HepG2 (cell line): ENCODE measurements around the gene NEDD4L. TPM values are rescaled to one million over a fixed set of nuclear protein-coding genes. Genes with fewer than 3 reads are reported as not detected.

Experiments
- ATAC-seq: fragments of 200-7000 bp; cut with Tn5 transposase; 3 replicates; pipeline ENCODE4 v1.9.1; 2020; ENCODE audit warnings: mild to moderate bottlenecking, moderate library complexity
- BruUV-seq: library from RNA; stranded (reverse); fragments of 400-500 nt; replicated peaks from 2 replicates; lab custom pipeline; 2021; lab: Mats Ljungman, UMichigan
- CTCF ChIA-PET: fragments of 300-600 bp; formaldehyde crosslinking; extraction: SDS; loops from one replicate; lab custom pipeline; 2021; ENCODE audit warnings: low total read pairs, inconsistent platforms, low intra/inter-chr PET ratio; lab: Yijun Ruan, JAX
- POLR2A ChIA-PET: fragments of 350-600 bp; sonication (Branson Sonifier 250); formaldehyde crosslinking; loops from one replicate; lab custom pipeline; 2020; ENCODE audit warnings: antibody characterized with exemption, inconsistent platforms; lab: Yijun Ruan, JAX
- DNase-seq: peaks from one replicate; pipeline ENCODE4 v3.0.0-alpha.2; 2015; ENCODE audit warnings: low spot score
- FAIRE-seq: peaks from 3 replicates; lab custom pipeline; 2011; peaks lifted over from hg19 to GRCh38; lab: Jason Lieb, UNC
- H2AFZ ChIP-seq: one replicate; pipeline ENCODE4 v1.6.1; 2011; ENCODE audit warnings: low read length, inconsistent platforms
- H3K27ac ChIP-seq: fragments of 300-600 bp; 3 replicates; pipeline ENCODE4 v1.8.0; 2011; ENCODE audit warnings: mixed run types, mild to moderate bottlenecking, mixed read lengths, low read length, inconsistent platforms; ENCODE audit not compliant: insufficient read depth; ENCODE audit errors: extremely low read length
- H3K27me3 ChIP-seq, 2 experiments: fragments of 200-600 bp in 1 of 2; 2 replicates in 1 of 2; 3 replicates in 1 of 2; pipeline versions ENCODE4 v1.6.0 to v1.8.0; 2011; ENCODE audit warnings: low read length in 2 of 2, mild to moderate bottlenecking in 2 of 2, moderate library complexity in 2 of 2, inconsistent platforms in 1 of 2; ENCODE audit not compliant: insufficient read depth in 2 of 2, control insufficient read depth in 1 of 2
- H3K36me3 ChIP-seq, 2 experiments: fragments of 200-600 bp in 1 of 2; replicated peaks in 1 of 2; 2 replicates in 1 of 2; 3 replicates in 1 of 2; pipeline versions ENCODE4 v1.5.1 to v1.8.0; 2011; ENCODE audit warnings: low read length in 2 of 2, inconsistent platforms in 1 of 2; ENCODE audit not compliant: insufficient read depth in 2 of 2, control insufficient read depth in 1 of 2
- H3K4me1 ChIP-seq: 2 replicates; pipeline ENCODE4 v1.5.1; 2012; ENCODE audit warnings: low read length, inconsistent platforms; ENCODE audit not compliant: insufficient read depth
- H3K4me2 ChIP-seq: 2 replicates; pipeline ENCODE4 v1.6.0; 2011; ENCODE audit warnings: low read depth, low read length, inconsistent platforms
- H3K4me3 ChIP-seq, 3 experiments: fragments of 200-600 bp in 1 of 3; sonication (generic), shearing (Covaris generic) in 1 of 3; replicated peaks in 1 of 3; 2 replicates each; pipeline ENCODE4 v1.5.1; 2011 to 2016; ENCODE audit warnings: low read length in 3 of 3, inconsistent platforms in 2 of 3, low read depth in 2 of 3, mild to moderate bottlenecking in 2 of 3, control low read depth in 1 of 3, mixed read lengths in 1 of 3; ENCODE audit not compliant: insufficient read depth in 1 of 3
- H3K79me2 ChIP-seq: one replicate; pipeline ENCODE4 v1.6.1; 2011; ENCODE audit warnings: low read length, inconsistent platforms; ENCODE audit not compliant: insufficient read depth
- H3K9ac ChIP-seq: 2 replicates; pipeline ENCODE4 v1.6.0; 2011; ENCODE audit warnings: mild to moderate bottlenecking, low read depth, low read length, inconsistent platforms; ENCODE audit not compliant: insufficient read depth
- H3K9me3 ChIP-seq: 2 replicates; pipeline ENCODE4 v1.5.1; 2012; ENCODE audit warnings: mild to moderate bottlenecking, low read length
- H4K20me1 ChIP-seq: 2 replicates; pipeline ENCODE4 v1.6.0; 2011; ENCODE audit warnings: inconsistent platforms, mild to moderate bottlenecking, low read length, moderate library complexity; ENCODE audit not compliant: insufficient read depth
- ELF4 ChIP-seq: sonication (generic); formaldehyde crosslinking; IDR thresholded peaks from 2 replicates; pipeline ENCODE4 v1.5.0; 2020; ENCODE audit warnings: missing genetic modification reagents, mild to moderate bottlenecking, moderate library complexity, borderline replicate concordance
- FOXC1 ChIP-seq: sonication (generic); formaldehyde crosslinking; IDR thresholded peaks from 2 replicates; pipeline ENCODE4 v1.8.0; 2022; ENCODE audit warnings: mild to moderate bottlenecking, missing genetic modification reagents, borderline replicate concordance
- KAT7 ChIP-seq: IDR thresholded peaks from 2 replicates; pipeline ENCODE4 v1.6.1; 2018; ENCODE audit warnings: borderline replicate concordance, missing compliant biosample characterization
- NR2F6 ChIP-seq, 2 experiments: IDR thresholded peaks; 2 replicates each; pipeline ENCODE4 v1.6.1; 2016; ENCODE audit warnings: antibody characterized with exemption in 1 of 2, mild to moderate bottlenecking in 1 of 2
- POLR2AphosphoS5 ChIP-seq: IDR thresholded peaks from 2 replicates; pipeline ENCODE4 v1.6.1; 2012; ENCODE audit warnings: low read depth, low read length
- RARA ChIP-seq: IDR thresholded peaks from 2 replicates; pipeline ENCODE4 v1.6.1; 2016; ENCODE audit warnings: missing genetic modification reagents, missing compliant biosample characterization
- TOE1 ChIP-seq: sonication (generic); formaldehyde crosslinking; IDR thresholded peaks from 2 replicates; pipeline ENCODE4 v1.4.0; 2020; ENCODE audit warnings: mild to moderate bottlenecking, missing genetic modification reagents
- ZBTB33 ChIP-seq: sonication (generic); formaldehyde crosslinking; IDR thresholded peaks from 2 replicates; pipeline ENCODE4 v1.4.0; 2020; ENCODE audit warnings: missing genetic modification reagents
- ZNF878 ChIP-seq: sonication (generic); formaldehyde crosslinking; IDR thresholded peaks from 2 replicates; pipeline ENCODE4 v1.8.1; 2023; ENCODE audit warnings: mild to moderate bottlenecking, missing genetic modification reagents, moderate library complexity
- WGBS: methylation state at CpG from one replicate; pipeline ENCODE4 v1.1.6; 2017; ENCODE audit warnings: low lambda C conversion rate; 5-methylcytosine and 5-hydroxymethylcytosine counted together
- in situ Hi-C: cut with HindIII; loops from 2 replicates; pipeline ENCODE4 v1.10.0; 2017; ENCODE audit warnings: low pct_unique_long_range_greater_than_20kb; ENCODE audit not compliant: extremely low pct_ligation_motif_present
- intact Hi-C: fragments of 100-400 bp; cut with micrococcal nuclease; formaldehyde crosslinking; loops from one replicate; pipeline ENCODE4 v1.10.0; 2022; ENCODE audit not compliant: unreplicated experiment
- polyA plus RNA-seq, 8 experiments: library from polyadenylated mRNA; depleted of rRNA in 3 of 8; stranded (reverse) in 7 of 8; unstranded in 1 of 8; fragments of >200 nt; fragmentation: Illumina TruSeq in 4 of 8; extraction: Trizol in 4 of 8; gene quantifications; 2 replicates each; pipeline versions ENCODE4 v1.2.1 to v1.2.3, GENCODE V29; 2011 to 2016; ENCODE audit warnings: low read depth in 4 of 8, missing spikeins in 1 of 8, mixed read lengths in 1 of 8; ENCODE audit not compliant: insufficient read depth in 1 of 8
- total RNA-seq, 5 experiments: library from RNA; depleted of rRNA; stranded (reverse); fragments of >200 nt; fragmentation: Illumina TruSeq; extraction: Trizol; gene quantifications; 2 replicates each; pipeline ENCODE4 v1.2.3, GENCODE V29; 2016; ENCODE audit warnings: low read depth in 1 of 5
- TF ChIP-seq, protein P1 (sequence below): sonication (generic); formaldehyde crosslinking; IDR thresholded peaks from 2 replicates; pipeline ENCODE4 v1.5.0; 2020; ENCODE audit warnings: missing genetic modification reagents
- TF ChIP-seq, protein P2 (sequence below): sonication (generic); formaldehyde crosslinking; IDR thresholded peaks from 2 replicates; pipeline ENCODE4 v1.4.0; 2020; ENCODE audit warnings: mild to moderate bottlenecking, low read depth, missing genetic modification reagents
- TF ChIP-seq, protein P3 (sequence below): sonication (generic); formaldehyde crosslinking; IDR thresholded peaks from 2 replicates; pipeline ENCODE4 v1.5.0; 2020; ENCODE audit warnings: missing genetic modification reagents, mild to moderate bottlenecking, borderline replicate concordance
- TF ChIP-seq, protein P4 (sequence below): sonication (generic); formaldehyde crosslinking; IDR thresholded peaks from 2 replicates; pipeline ENCODE4 v1.4.0; 2020; ENCODE audit warnings: missing genetic modification reagents, borderline replicate concordance

The NEDD4L gene
- total and polyA plus RNA-seq, 2 of the 13 experiments (the other 11 are each of a cell fraction or from before 2014, with no cell fraction given) = 168 to 390 TPM

DNA sequence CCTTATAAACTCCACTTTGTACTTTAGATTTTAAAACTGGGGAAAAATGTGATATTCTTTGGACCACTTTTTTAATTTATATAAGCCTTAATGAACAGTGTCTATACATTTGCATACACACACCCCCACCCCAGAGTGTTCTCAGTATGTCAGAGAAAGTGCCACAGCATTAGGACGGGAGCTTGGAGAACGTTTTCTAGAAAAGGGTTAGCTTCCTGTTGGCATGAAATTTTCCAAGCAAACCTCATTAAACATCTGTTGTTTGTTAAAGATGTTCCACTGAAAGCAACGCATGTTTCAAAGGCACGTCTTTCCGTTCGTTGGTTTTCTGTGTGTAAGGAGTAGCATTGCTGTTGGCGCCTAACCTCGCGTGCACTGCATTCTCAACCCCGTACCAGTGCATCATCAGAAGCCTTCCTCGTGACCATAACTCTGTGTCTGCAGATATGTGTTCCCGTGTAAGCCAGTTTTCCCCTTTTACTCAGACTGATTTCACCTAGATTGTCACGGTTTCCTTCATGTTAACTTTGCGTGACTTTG, 356.4 kb downstream of the NEDD4L start:
- DNase-seq (no peak), ATAC-seq (no peak), FAIRE-seq (no peak)
- Histone ChIP-seq H3K27ac (peak overlapping the region; percentile 98), H2AFZ (no peak overlapping the region), H3K9ac (peak overlapping the region; percentile 53), H3K79me2 (peaks cover 35% of the 10 kb centered on the region), H3K27me3 (no peaks in the 10 kb centered on the region), H3K4me2 (peak overlapping the region; percentile 64), H3K36me3 (peaks cover 5 to 23% of the 10 kb centered on the region in 2 experiments; a peak in 4 of 5 replicates), H4K20me1 (no peaks in the 10 kb centered on the region), H3K4me3 (peak overlapping the region in 1 of 3 experiments; percentile 14; a peak in 1 of 6 replicates), H3K9me3 (no peaks in the 10 kb centered on the region), H3K4me1 (peaks cover 100% of the 10 kb centered on the region)
- CTCF ChIA-PET = interaction anchor here (1.0 to 3.7 kb wide), 3 partner anchors 93 to 364 kb away, joined by 4 to 36 read pairs (median 6); no protein-coding TSS in a partner anchor
- in situ Hi-C loops (no loop called here), intact Hi-C loops (loop anchor here (1.0 to 10.0 kb wide), 4 partner anchors 54 to 364 kb away; partner anchors contain the start of gene MALT1)
- POLR2A ChIA-PET = interaction anchor here (9.1 kb wide), 1 partner anchor 15 kb away, joined by 181 read pairs; no protein-coding TSS in a partner anchor
- BruUV-seq = no TSS peak
- whole genome bisulfite sequencing = 81% methylated on average over 14 of the region's 14 CpGs
- TF ChIP-seq KAT7 (no peak), RARA (CRISPR knock-in tag) (0 out of 2 replicates have a peak, but pooled peaks have one; percentile 9), ELF4 (CRISPR knock-in tag) (0 out of 2 replicates have a peak, but pooled peaks have one; percentile 1), ZBTB33 (CRISPR knock-in tag) (peak; percentile 97), NR2F6 (IDR thresholded peaks at IDR 0.05) (0 out of 2 replicates have a peak, but pooled peaks have one; percentile 1), NR2F6 (CRISPR knock-in tag; IDR thresholded peaks at IDR 0.05) (no peak), POLR2AphosphoS5 (peak; percentile 57; the same call in 1 of the 2 replicates), ZNF878 (no peak), FOXC1 (CRISPR knock-in tag) (no peak), TOE1 (CRISPR knock-in tag) (no peak)
- TF ChIP-seq, protein P1, sequence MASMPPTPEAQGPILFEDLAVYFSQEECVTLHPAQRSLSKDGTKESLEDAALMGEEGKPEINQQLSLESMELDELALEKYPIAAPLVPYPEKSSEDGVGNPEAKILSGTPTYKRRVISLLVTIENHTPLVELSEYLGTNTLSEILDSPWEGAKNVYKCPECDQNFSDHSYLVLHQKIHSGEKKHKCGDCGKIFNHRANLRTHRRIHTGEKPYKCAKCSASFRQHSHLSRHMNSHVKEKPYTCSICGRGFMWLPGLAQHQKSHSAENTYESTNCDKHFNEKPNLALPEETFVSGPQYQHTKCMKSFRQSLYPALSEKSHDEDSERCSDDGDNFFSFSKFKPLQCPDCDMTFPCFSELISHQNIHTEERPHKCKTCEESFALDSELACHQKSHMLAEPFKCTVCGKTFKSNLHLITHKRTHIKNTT = no peak
- TF ChIP-seq, protein P2, sequence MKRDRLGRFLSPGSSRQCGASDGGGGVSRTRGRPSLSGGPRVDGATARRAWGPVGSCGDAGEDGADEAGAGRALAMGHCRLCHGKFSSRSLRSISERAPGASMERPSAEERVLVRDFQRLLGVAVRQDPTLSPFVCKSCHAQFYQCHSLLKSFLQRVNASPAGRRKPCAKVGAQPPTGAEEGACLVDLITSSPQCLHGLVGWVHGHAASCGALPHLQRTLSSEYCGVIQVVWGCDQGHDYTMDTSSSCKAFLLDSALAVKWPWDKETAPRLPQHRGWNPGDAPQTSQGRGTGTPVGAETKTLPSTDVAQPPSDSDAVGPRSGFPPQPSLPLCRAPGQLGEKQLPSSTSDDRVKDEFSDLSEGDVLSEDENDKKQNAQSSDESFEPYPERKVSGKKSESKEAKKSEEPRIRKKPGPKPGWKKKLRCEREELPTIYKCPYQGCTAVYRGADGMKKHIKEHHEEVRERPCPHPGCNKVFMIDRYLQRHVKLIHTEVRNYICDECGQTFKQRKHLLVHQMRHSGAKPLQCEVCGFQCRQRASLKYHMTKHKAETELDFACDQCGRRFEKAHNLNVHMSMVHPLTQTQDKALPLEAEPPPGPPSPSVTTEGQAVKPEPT (CRISPR knock-in tag) = no peak
- TF ChIP-seq, protein P3, sequence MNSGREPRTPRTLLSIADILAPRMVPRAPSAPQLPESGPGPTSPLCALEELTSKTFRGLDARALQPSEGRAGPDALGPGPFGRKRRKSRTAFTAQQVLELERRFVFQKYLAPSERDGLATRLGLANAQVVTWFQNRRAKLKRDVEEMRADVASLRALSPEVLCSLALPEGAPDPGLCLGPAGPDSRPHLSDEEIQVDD (CRISPR knock-in tag) = no peak
- TF ChIP-seq, protein P4, sequence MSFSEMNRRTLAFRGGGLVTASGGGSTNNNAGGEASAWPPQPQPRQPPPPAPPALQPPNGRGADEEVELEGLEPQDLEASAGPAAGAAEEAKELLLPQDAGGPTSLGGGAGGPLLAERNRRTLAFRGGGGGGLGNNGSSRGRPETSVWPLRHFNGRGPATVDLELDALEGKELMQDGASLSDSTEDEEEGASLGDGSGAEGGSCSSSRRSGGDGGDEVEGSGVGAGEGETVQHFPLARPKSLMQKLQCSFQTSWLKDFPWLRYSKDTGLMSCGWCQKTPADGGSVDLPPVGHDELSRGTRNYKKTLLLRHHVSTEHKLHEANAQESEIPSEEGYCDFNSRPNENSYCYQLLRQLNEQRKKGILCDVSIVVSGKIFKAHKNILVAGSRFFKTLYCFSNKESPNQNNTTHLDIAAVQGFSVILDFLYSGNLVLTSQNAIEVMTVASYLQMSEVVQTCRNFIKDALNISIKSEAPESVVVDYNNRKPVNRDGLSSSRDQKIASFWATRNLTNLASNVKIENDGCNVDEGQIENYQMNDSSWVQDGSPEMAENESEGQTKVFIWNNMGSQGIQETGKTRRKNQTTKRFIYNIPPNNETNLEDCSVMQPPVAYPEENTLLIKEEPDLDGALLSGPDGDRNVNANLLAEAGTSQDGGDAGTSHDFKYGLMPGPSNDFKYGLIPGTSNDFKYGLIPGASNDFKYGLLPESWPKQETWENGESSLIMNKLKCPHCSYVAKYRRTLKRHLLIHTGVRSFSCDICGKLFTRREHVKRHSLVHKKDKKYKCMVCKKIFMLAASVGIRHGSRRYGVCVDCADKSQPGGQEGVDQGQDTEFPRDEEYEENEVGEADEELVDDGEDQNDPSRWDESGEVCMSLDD = no peak
